HEK293 (cell line): ENCODE data around the gene ZNF836.

ENCODE experiments used
- CTCF ChIA-PET: fragments of 350-600 bp; formaldehyde crosslinking; extraction: SDS; loops from one replicate; lab custom pipeline; 2021; ENCODE audit warnings: antibody characterized with exemption; lab: Yijun Ruan, JAX
- POLR2A ChIA-PET: fragments of 300-600 bp; formaldehyde crosslinking; extraction: SDS; loops from one replicate; lab custom pipeline; 2020; ENCODE audit warnings: antibody characterized with exemption, inconsistent platforms; lab: Yijun Ruan, JAX
- H3K27ac ChIP-seq: fragments of 200-500 bp; sonication (Bioruptor generic); 2 replicates; pipeline ENCODE4 v1.5.1; 2014; ENCODE audit warnings: low read depth, low read length, control low read depth, inconsistent platforms; ENCODE audit errors: extremely low read depth
- H3K36me3 ChIP-seq, 2 experiments: fragments of 200-500 bp in 1 of 2; sonication (Bioruptor generic) in 1 of 2; 1 replicate in 1 of 2; 2 replicates in 1 of 2; pipeline ENCODE4 v1.5.1; 2014 to 2017; ENCODE audit warnings: inconsistent platforms in 2 of 2, low read length in 2 of 2; ENCODE audit not compliant: control insufficient read depth in 2 of 2, insufficient read depth in 1 of 2
- H3K4me1 ChIP-seq: fragments of 200-500 bp; sonication (Bioruptor generic); 2 replicates; pipeline ENCODE4 v1.5.1; 2014; ENCODE audit warnings: mild to moderate bottlenecking, low read length, inconsistent platforms; ENCODE audit not compliant: control insufficient read depth, insufficient read depth
- H3K4me3 ChIP-seq: 2 replicates; pipeline ENCODE4 v1.5.1; 2011; ENCODE audit warnings: low read depth, mild to moderate bottlenecking, control low read depth, low read length, moderate library complexity
- H3K9me3 ChIP-seq: fragments of 200-500 bp; sonication (Bioruptor generic); 2 replicates; pipeline ENCODE4 v1.5.1; 2014; ENCODE audit warnings: low read depth, low read length, inconsistent platforms; ENCODE audit not compliant: control insufficient read depth, insufficient read depth
- FEZF1 ChIP-seq: fragments of 450-650 bp; formaldehyde crosslinking; IDR thresholded peaks from 2 replicates; pipeline ENCODE4 v1.5.1; 2016; ENCODE audit warnings: missing biosample characterization, missing genetic modification characterization
- GFI1B ChIP-seq: fragments of 450-650 bp; formaldehyde crosslinking; IDR thresholded peaks from 2 replicates; pipeline ENCODE4 v1.5.1; 2016; ENCODE audit warnings: missing biosample characterization, missing genetic modification characterization
- GLI4 ChIP-seq: fragments of 450-650 bp; formaldehyde crosslinking; IDR thresholded peaks from 2 replicates; pipeline ENCODE4 v1.5.1; 2016; ENCODE audit warnings: missing biosample characterization, missing genetic modification characterization
- HOXD13 ChIP-seq: sonication (generic); formaldehyde crosslinking; IDR thresholded peaks from 2 replicates; pipeline ENCODE4 v1.8.0; 2022; ENCODE audit warnings: missing genetic modification reagents, borderline replicate concordance
- IKZF3 ChIP-seq: fragments of 450-650 bp; IDR thresholded peaks from 2 replicates; pipeline ENCODE4 v1.5.0; 2018; ENCODE audit warnings: missing biosample characterization, mild to moderate bottlenecking, missing genetic modification characterization, moderate library complexity
- KLF8 ChIP-seq: fragments of 450-650 bp; formaldehyde crosslinking; IDR thresholded peaks from 2 replicates; pipeline ENCODE4 v1.5.1; 2016; ENCODE audit warnings: missing biosample characterization, missing genetic modification characterization
- TCF7L2 ChIP-seq: IDR thresholded peaks from 2 replicates; pipeline ENCODE4 v1.6.1; 2011; ENCODE audit warnings: low read depth, mild to moderate bottlenecking, inconsistent platforms, low read length, moderate library complexity, borderline replicate concordance
- ZBTB20 ChIP-seq: fragments of 450-650 bp; formaldehyde crosslinking; IDR thresholded peaks from 2 replicates; pipeline ENCODE4 v1.5.1; 2016; ENCODE audit warnings: missing biosample characterization, missing genetic modification characterization
- ZFP3 ChIP-seq: fragments of 450-650 bp; formaldehyde crosslinking; IDR thresholded peaks from 2 replicates; pipeline ENCODE4 v1.5.1; 2016; ENCODE audit warnings: low read depth, missing biosample characterization, missing genetic modification characterization
- ZNF175 ChIP-seq: fragments of 450-650 bp; formaldehyde crosslinking; IDR thresholded peaks from 2 replicates; pipeline ENCODE4 v1.5.1; 2016; ENCODE audit warnings: missing biosample characterization, missing genetic modification characterization
- ZNF335 ChIP-seq: fragments of 450-650 bp; formaldehyde crosslinking; conservative IDR thresholded peaks from 2 replicates; pipeline ENCODE4 v1.5.1; 2016; ENCODE audit warnings: missing biosample characterization, missing genetic modification characterization
- ZNF341 ChIP-seq: fragments of 450-650 bp; formaldehyde crosslinking; IDR thresholded peaks from 2 replicates; pipeline ENCODE4; 2016; ENCODE audit warnings: low read depth, missing biosample characterization, missing genetic modification characterization
- ZNF350 ChIP-seq: fragments of 450-650 bp; formaldehyde crosslinking; IDR thresholded peaks from 2 replicates; pipeline ENCODE4 v1.5.0; 2017; ENCODE audit warnings: missing biosample characterization, mild to moderate bottlenecking, missing genetic modification characterization
- ZNF404 ChIP-seq: fragments of 450-650 bp; formaldehyde crosslinking; IDR thresholded peaks from 2 replicates; pipeline ENCODE4 v1.5.1; 2017; ENCODE audit warnings: missing biosample characterization, missing genetic modification characterization
- ZNF426 ChIP-seq: fragments of 450-650 bp; formaldehyde crosslinking; IDR thresholded peaks from 2 replicates; pipeline ENCODE4 v1.5.1; 2017; ENCODE audit warnings: missing biosample characterization, missing genetic modification characterization, mild to moderate bottlenecking, inconsistent platforms, moderate library complexity
- ZNF433 ChIP-seq: fragments of 450-650 bp; formaldehyde crosslinking; IDR thresholded peaks from 2 replicates; pipeline ENCODE4 v1.5.1; 2016; ENCODE audit warnings: missing biosample characterization, missing genetic modification characterization, low read depth
- ZNF521 ChIP-seq: fragments of 450-650 bp; formaldehyde crosslinking; IDR thresholded peaks from 2 replicates; pipeline ENCODE4 v1.5.1; 2017; ENCODE audit warnings: missing biosample characterization, mild to moderate bottlenecking, missing genetic modification characterization
- ZNF558 ChIP-seq: fragments of 450-650 bp; formaldehyde crosslinking; IDR thresholded peaks from 2 replicates; pipeline ENCODE4 v1.5.1; 2016; ENCODE audit warnings: missing biosample characterization, missing genetic modification characterization
- ZNF623 ChIP-seq: fragments of 450-650 bp; formaldehyde crosslinking; IDR thresholded peaks from 2 replicates; pipeline ENCODE4 v1.5.1; 2016; ENCODE audit warnings: missing biosample characterization, missing genetic modification characterization
- ZNF624 ChIP-seq: fragments of 450-650 bp; formaldehyde crosslinking; IDR thresholded peaks from 2 replicates; pipeline ENCODE4 v1.5.1; 2017; ENCODE audit warnings: missing biosample characterization, missing genetic modification characterization
- ZNF768 ChIP-seq: fragments of 450-650 bp; formaldehyde crosslinking; IDR thresholded peaks from 2 replicates; pipeline ENCODE4 v1.5.1; 2018; ENCODE audit warnings: missing biosample characterization, mild to moderate bottlenecking, missing genetic modification characterization
- TF ChIP-seq, protein P1 (sequence below): fragments of 450-650 bp; formaldehyde crosslinking; IDR thresholded peaks from 2 replicates; pipeline ENCODE4 v1.5.1; 2016; ENCODE audit warnings: missing biosample characterization, missing genetic modification characterization, borderline replicate concordance
- TF ChIP-seq, protein P2 (sequence below): sonication (generic); formaldehyde crosslinking; IDR thresholded peaks from 2 replicates; pipeline ENCODE4 v1.8.1; 2022; ENCODE audit warnings: mild to moderate bottlenecking, moderate library complexity, missing genetic modification reagents
- TF ChIP-seq, protein P3 (sequence below): fragments of 450-650 bp; formaldehyde crosslinking; IDR thresholded peaks from 2 replicates; pipeline ENCODE4 v1.5.1; 2016; ENCODE audit warnings: missing biosample characterization, missing genetic modification characterization
- TF ChIP-seq, protein P4 (sequence below): fragments of 450-650 bp; formaldehyde crosslinking; IDR thresholded peaks from 2 replicates; pipeline ENCODE4 v1.5.1; 2016; ENCODE audit warnings: missing biosample characterization, missing genetic modification characterization

ZNF836 gene

DNA sequence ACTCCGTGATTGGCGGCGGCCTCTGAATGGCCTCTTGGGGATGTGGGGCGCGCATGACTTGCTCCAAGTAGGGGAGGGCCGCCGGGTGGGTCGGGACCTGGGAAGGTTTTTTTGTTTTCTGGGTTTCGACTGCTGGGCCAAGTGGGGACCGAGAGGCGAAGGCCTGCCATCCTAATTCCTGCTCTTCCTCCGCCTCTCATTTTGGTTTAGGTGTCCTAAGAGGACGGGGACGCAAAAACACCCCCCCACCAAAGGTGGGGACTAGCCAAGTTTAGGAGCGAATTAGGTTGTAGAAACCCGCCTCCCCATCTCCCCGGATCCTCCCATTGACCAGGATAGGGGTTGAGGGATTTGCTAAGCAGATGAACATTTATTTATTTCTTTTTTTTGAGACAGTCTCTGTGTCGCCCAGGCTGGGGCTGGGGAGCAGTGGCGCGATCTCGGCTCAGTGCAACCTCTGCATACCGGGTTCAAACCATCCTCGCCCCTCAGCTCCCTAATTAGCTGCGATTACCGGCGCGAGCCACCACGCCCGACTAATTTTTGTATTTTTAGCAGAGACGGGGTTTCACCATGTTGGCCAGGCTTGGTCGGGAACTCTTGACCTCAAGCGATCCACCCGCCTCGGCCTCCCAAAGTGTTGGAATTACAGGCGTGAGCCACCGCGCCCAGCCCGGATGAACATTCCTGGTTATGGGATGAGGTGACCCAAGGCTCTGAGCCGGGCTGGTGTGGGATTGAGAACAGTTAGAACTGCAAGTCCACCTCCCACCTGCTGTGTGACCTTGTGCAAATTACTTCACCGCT, 19.3 kb upstream of the ZNF836 start:
- H3K27ac ChIP-seq: peak overlapping the region; percentile 95
- peaks cover 30 to 42% of the 10 kb centered on the region in 2 experiments for H3K36me3 ChIP-seq
- H3K9me3 ChIP-seq: no peaks in the 10 kb centered on the region
- ChIA-PET CTCF (interaction anchor here (0.6 kb wide), 1 partner anchor 1000 kb away, joined by 3 read pairs; no protein-coding TSS in a partner anchor), POLR2A (no interaction called here)
- H3K4me1 ChIP-seq: peaks cover 12% of the 10 kb centered on the region; the same call in 1 of the 2 replicates
- H3K4me3 ChIP-seq: peak overlapping the region; percentile 99
- TF ChIP-seq ZNF335 (tag by site-specific recombination) (peak; percentile 81), ZNF350 (tag by site-specific recombination) (no peak), ZNF175 (no peak), ZNF404 (tag by site-specific recombination) (no peak), ZNF341 (peak; percentile 44; the same call in 1 of the 2 replicates), IKZF3 (tag by site-specific recombination) (no peak), ZFP3 (no peak), ZNF426 (no peak), ZNF558 (no peak), ZNF623 (tag by site-specific recombination) (no peak), ZBTB20 (tag by site-specific recombination) (peak; percentile 32; the same call in 1 of the 2 replicates), TCF7L2 (no peak), KLF8 (tag by site-specific recombination) (no peak), HOXD13 (no peak), FEZF1 (tag by site-specific recombination) (no peak), ZNF521 (tag by site-specific recombination) (no peak), ZNF768 (no peak), GFI1B (tag by site-specific recombination) (no peak), ZNF433 (tag by site-specific recombination) (no peak), ZNF624 (tag by site-specific recombination) (no peak), GLI4 (tag by site-specific recombination) (no peak)
- TF ChIP-seq, protein P1, sequence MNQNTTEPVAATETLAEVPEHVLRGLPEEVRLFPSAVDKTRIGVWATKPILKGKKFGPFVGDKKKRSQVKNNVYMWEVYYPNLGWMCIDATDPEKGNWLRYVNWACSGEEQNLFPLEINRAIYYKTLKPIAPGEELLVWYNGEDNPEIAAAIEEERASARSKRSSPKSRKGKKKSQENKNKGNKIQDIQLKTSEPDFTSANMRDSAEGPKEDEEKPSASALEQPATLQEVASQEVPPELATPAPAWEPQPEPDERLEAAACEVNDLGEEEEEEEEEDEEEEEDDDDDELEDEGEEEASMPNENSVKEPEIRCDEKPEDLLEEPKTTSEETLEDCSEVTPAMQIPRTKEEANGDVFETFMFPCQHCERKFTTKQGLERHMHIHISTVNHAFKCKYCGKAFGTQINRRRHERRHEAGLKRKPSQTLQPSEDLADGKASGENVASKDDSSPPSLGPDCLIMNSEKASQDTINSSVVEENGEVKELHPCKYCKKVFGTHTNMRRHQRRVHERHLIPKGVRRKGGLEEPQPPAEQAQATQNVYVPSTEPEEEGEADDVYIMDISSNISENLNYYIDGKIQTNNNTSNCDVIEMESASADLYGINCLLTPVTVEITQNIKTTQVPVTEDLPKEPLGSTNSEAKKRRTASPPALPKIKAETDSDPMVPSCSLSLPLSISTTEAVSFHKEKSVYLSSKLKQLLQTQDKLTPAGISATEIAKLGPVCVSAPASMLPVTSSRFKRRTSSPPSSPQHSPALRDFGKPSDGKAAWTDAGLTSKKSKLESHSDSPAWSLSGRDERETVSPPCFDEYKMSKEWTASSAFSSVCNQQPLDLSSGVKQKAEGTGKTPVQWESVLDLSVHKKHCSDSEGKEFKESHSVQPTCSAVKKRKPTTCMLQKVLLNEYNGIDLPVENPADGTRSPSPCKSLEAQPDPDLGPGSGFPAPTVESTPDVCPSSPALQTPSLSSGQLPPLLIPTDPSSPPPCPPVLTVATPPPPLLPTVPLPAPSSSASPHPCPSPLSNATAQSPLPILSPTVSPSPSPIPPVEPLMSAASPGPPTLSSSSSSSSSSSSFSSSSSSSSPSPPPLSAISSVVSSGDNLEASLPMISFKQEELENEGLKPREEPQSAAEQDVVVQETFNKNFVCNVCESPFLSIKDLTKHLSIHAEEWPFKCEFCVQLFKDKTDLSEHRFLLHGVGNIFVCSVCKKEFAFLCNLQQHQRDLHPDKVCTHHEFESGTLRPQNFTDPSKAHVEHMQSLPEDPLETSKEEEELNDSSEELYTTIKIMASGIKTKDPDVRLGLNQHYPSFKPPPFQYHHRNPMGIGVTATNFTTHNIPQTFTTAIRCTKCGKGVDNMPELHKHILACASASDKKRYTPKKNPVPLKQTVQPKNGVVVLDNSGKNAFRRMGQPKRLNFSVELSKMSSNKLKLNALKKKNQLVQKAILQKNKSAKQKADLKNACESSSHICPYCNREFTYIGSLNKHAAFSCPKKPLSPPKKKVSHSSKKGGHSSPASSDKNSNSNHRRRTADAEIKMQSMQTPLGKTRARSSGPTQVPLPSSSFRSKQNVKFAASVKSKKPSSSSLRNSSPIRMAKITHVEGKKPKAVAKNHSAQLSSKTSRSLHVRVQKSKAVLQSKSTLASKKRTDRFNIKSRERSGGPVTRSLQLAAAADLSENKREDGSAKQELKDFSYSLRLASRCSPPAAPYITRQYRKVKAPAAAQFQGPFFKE: no peak
- TF ChIP-seq, protein P2, sequence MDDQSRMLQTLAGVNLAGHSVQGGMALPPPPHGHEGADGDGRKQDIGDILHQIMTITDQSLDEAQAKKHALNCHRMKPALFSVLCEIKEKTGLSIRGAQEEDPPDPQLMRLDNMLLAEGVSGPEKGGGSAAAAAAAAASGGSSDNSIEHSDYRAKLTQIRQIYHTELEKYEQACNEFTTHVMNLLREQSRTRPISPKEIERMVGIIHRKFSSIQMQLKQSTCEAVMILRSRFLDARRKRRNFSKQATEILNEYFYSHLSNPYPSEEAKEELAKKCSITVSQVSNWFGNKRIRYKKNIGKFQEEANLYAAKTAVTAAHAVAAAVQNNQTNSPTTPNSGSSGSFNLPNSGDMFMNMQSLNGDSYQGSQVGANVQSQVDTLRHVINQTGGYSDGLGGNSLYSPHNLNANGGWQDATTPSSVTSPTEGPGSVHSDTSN: no peak; the same call in 1 of the 2 replicates
- TF ChIP-seq, protein P3, sequence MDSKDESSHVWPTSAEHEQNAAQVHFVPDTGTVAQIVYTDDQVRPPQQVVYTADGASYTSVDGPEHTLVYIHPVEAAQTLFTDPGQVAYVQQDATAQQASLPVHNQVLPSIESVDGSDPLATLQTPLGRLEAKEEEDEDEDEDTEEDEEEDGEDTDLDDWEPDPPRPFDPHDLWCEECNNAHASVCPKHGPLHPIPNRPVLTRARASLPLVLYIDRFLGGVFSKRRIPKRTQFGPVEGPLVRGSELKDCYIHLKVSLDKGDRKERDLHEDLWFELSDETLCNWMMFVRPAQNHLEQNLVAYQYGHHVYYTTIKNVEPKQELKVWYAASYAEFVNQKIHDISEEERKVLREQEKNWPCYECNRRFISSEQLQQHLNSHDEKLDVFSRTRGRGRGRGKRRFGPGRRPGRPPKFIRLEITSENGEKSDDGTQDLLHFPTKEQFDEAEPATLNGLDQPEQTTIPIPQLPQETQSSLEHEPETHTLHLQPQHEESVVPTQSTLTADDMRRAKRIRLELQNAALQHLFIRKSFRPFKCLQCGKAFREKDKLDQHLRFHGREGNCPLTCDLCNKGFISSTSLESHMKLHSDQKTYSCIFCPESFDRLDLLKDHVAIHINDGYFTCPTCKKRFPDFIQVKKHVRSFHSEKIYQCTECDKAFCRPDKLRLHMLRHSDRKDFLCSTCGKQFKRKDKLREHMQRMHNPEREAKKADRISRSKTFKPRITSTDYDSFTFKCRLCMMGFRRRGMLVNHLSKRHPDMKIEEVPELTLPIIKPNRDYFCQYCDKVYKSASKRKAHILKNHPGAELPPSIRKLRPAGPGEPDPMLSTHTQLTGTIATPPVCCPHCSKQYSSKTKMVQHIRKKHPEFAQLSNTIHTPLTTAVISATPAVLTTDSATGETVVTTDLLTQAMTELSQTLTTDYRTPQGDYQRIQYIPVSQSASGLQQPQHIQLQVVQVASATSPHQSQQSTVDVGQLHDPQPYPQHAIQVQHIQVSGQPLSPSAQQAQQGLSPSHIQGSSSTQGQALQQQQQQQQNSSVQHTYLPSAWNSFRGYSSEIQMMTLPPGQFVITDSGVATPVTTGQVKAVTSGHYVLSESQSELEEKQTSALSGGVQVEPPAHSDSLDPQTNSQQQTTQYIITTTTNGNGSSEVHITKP (tag by site-specific recombination): peak; percentile 84
- TF ChIP-seq, protein P4, sequence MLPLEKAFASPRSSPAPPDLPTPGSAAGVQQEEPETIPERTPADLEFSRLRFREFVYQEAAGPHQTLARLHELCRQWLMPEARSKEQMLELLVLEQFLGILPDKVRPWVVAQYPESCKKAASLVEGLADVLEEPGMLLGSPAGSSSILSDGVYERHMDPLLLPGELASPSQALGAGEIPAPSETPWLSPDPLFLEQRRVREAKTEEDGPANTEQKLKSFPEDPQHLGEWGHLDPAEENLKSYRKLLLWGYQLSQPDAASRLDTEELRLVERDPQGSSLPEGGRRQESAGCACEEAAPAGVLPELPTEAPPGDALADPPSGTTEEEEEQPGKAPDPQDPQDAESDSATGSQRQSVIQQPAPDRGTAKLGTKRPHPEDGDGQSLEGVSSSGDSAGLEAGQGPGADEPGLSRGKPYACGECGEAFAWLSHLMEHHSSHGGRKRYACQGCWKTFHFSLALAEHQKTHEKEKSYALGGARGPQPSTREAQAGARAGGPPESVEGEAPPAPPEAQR (tag by site-specific recombination): no peak
